Activated CD8-positive, alpha-beta memory T cell treated with anti-CD3 and anti-CD28 coated beads for 1 hour (primary cell): ENCODE measurements around the gene SIK3.

Experiments
- DNase-seq, 2 donors: peaks; one replicate each; pipeline ENCODE4 v3.0.0-alpha.2; 2020; ENCODE audit warnings: low read depth in 1 of 2; ENCODE audit errors: extremely low read depth in 1 of 2

The SIK3 gene

GRCh38 chr11:116873381-116873780 lies 224.8 kb downstream of the SIK3 start:
- DNase-seq = no peak

GRCh38 chr11:116871248-116871647 lies 227.0 kb downstream of the SIK3 start:
- DNase-seq = no peak

- no peak for DNase-seq
These were observed 228.2 kb downstream of the SIK3 start for GRCh38 chr11:116870054-116870453.

- DNase-seq = no peak
These were observed 228.6 kb downstream of the SIK3 start for GRCh38 chr11:116869610-116870009.

- DNase-seq = no peak
These were observed 230.2 kb downstream of the SIK3 start for GRCh38 chr11:116868066-116868465.

GRCh38 chr11:116867619-116868018 lies 230.6 kb downstream of the SIK3 start:
- DNase-seq = no peak

GRCh38 chr11:116866804-116867455 lies 231.3 kb downstream of the SIK3 start:
- no peak for DNase-seq

- no peak for DNase-seq
These were observed 232.5 kb downstream of the SIK3 start for GRCh38 chr11:116865696-116866095.

- DNase-seq = no peak
These were observed 233.7 kb downstream of the SIK3 start for GRCh38 chr11:116864531-116864930.

- DNase-seq = no peak
These were observed 235.3 kb downstream of the SIK3 start for GRCh38 chr11:116862951-116863350.

- no peak for DNase-seq
These were observed 236.0 kb downstream of the SIK3 start for GRCh38 chr11:116862185-116862584.

GRCh38 chr11:116861539-116861938 lies 236.7 kb downstream of the SIK3 start:
- DNase-seq = no peak

GRCh38 chr11:116860303-116860702 lies 237.9 kb downstream of the SIK3 start:
- no peak for DNase-seq

GRCh38 chr11:116859175-116859574 lies 239.1 kb downstream of the SIK3 start:
- DNase-seq = no peak

GRCh38 chr11:116857936-116858335 lies 240.3 kb downstream of the SIK3 start:
- no peak for DNase-seq

- no peak for DNase-seq
These were observed 240.9 kb downstream of the SIK3 start for GRCh38 chr11:116857316-116857715.

- no peak for DNase-seq
These were observed 241.8 kb downstream of the SIK3 start for GRCh38 chr11:116856423-116856822.

- no peak for DNase-seq
These were observed 242.8 kb downstream of the SIK3 start for GRCh38 chr11:116855413-116855812.

GRCh38 chr11:116853461-116854073 lies 244.7 kb downstream of the SIK3 start:
- DNase-seq = peak in 1 of 2 donors; percentile 27

GRCh38 chr11:116852261-116853031 lies 245.8 kb downstream of the SIK3 start:
- no peak for DNase-seq

- no peak for DNase-seq
These were observed 246.6 kb downstream of the SIK3 start for GRCh38 chr11:116851626-116852025.

GRCh38 chr11:116849486-116849885 lies 248.7 kb downstream of the SIK3 start:
- DNase-seq = no peak
